NB4 (cell line): Measurements from ENCODE around the gene SLC10A3.

Experiments
- MYC ChIP-seq: IDR thresholded peaks from 2 replicates; pipeline ENCODE4 v1.6.1; 2011; ENCODE audit warnings: low read depth, low read length
- POLR2A ChIP-seq: IDR thresholded peaks from 2 replicates; pipeline ENCODE4 v1.6.1; 2011; ENCODE audit warnings: mild to moderate bottlenecking; ENCODE audit not compliant: insufficient read length; ENCODE audit errors: extremely low read depth
- TF ChIP-seq, protein P1 (sequence below): IDR thresholded peaks from one replicate; pipeline ENCODE4 v1.5.1; 2012; ENCODE audit warnings: low read depth, low read length
- TF ChIP-seq, protein P2 (sequence below): IDR thresholded peaks from 2 replicates; pipeline ENCODE4 v1.6.1; 2011; ENCODE audit warnings: low read depth, low read length

DNA sequence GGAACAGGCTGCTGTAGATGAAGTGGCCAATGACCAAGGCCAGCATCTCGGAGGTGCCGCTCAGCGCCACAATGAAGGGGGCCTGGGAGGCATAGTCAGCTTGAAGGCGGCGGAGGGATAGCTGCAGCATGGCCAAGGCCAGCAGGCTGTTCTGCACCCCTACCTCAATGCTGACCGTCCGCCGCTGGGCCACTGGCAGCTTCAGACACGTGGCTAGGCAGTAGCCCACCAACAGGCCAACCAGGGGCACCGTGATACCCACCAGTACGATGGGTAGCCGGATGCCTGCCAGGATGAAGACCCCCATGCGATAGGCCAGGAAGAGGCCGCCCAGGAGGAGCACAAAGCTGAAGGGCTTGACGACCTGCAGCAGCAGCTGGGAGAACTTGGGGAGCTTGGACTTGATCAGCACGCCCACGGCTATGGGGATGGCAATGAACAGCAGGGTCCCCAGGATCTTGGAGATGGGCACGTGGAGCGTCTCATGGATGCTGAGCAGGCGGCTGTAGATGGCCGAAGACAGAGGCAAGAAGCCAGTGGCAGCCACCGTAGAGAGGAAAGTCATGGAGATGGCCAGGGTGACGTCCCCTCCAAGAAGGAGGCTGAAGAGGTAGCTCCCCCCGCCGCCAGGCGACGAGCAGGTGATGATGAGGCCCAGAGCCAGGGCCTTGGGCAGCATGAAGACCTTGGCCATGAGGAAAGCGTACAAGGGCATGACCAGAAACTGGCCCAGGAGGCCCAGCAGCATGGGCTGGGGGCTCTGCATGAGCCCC lies 2.7 kb downstream of the SLC10A3 start:
- TF ChIP-seq, protein P1, sequence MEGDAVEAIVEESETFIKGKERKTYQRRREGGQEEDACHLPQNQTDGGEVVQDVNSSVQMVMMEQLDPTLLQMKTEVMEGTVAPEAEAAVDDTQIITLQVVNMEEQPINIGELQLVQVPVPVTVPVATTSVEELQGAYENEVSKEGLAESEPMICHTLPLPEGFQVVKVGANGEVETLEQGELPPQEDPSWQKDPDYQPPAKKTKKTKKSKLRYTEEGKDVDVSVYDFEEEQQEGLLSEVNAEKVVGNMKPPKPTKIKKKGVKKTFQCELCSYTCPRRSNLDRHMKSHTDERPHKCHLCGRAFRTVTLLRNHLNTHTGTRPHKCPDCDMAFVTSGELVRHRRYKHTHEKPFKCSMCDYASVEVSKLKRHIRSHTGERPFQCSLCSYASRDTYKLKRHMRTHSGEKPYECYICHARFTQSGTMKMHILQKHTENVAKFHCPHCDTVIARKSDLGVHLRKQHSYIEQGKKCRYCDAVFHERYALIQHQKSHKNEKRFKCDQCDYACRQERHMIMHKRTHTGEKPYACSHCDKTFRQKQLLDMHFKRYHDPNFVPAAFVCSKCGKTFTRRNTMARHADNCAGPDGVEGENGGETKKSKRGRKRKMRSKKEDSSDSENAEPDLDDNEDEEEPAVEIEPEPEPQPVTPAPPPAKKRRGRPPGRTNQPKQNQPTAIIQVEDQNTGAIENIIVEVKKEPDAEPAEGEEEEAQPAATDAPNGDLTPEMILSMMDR: no peak
- TF ChIP-seq, protein P2, sequence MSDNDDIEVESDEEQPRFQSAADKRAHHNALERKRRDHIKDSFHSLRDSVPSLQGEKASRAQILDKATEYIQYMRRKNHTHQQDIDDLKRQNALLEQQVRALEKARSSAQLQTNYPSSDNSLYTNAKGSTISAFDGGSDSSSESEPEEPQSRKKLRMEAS: no peak
- TF ChIP-seq POLR2A (no peak), MYC (no peak)
